Activated CD4-positive, alpha-beta T cell treated with anti-CD3 and anti-CD28 coated beads, Interleukin-2, amount 50 U/mL, for 24 hours (primary cell): ENCODE measurements around the gene TGM3.

Experiments
- DNase-seq, 2 donors: peaks; one replicate each; pipeline ENCODE4 v3.0.0-alpha.2; 2020; ENCODE audit warnings: low read depth in 1 of 2, low spot score in 1 of 2

The TGM3 gene

GRCh38 chr20:2305479-2305878, 9.7 kb downstream of the TGM3 start:
- no peak for DNase-seq

- DNase-seq, result no peak
Observed at GRCh38 chr20:2305946-2306345, 10.1 kb downstream of the TGM3 start.

- DNase-seq, result no peak
Observed at GRCh38 chr20:2307136-2307535, 11.3 kb downstream of the TGM3 start.

- DNase-seq, result no peak
Observed at GRCh38 chr20:2311329-2311728, 15.5 kb downstream of the TGM3 start.

- no peak for DNase-seq
Observed at GRCh38 chr20:2312876-2313275, 17.1 kb downstream of the TGM3 start.

GRCh38 chr20:2313316-2313715, 17.5 kb downstream of the TGM3 start:
- no peak for DNase-seq

- no peak for DNase-seq
Observed at GRCh38 chr20:2314759-2315439, 19.1 kb downstream of the TGM3 start.

- DNase-seq, result no peak
Observed at GRCh38 chr20:2315440-2315778, 19.6 kb downstream of the TGM3 start.

GRCh38 chr20:2316847-2317495, 21.2 kb downstream of the TGM3 start:
- no peak for DNase-seq

GRCh38 chr20:2320813-2321658, 25.2 kb downstream of the TGM3 start:
- no peak for DNase-seq

GRCh38 chr20:2323051-2323450, 27.2 kb downstream of the TGM3 start:
- DNase-seq, result no peak

- no peak for DNase-seq
Observed at GRCh38 chr20:2326046-2326445, 30.2 kb downstream of the TGM3 start.

GRCh38 chr20:2327620-2328555, 32.1 kb downstream of the TGM3 start:
- DNase-seq, result no peak

GRCh38 chr20:2329286-2329685, 33.5 kb downstream of the TGM3 start:
- no peak for DNase-seq

- no peak for DNase-seq
Observed at GRCh38 chr20:2330090-2330695, 34.4 kb downstream of the TGM3 start.

- DNase-seq, result no peak
Observed at GRCh38 chr20:2331106-2331505, 35.3 kb downstream of the TGM3 start.

GRCh38 chr20:2331901-2332565, 36.2 kb downstream of the TGM3 start:
- DNase-seq, result no peak

GRCh38 chr20:2332711-2333110, 36.9 kb downstream of the TGM3 start:
- no peak for DNase-seq

GRCh38 chr20:2333821-2334220, 38.0 kb downstream of the TGM3 start:
- no peak for DNase-seq
